ENCODE results near the gene RECK.

The RECK gene

GRCh38 chr9:36146651-36147050 is 109.9 kb downstream of the RECK start:
- peaks cover 66% of the 10 kb centered on the region for H3K4me1 ChIP-seq (ENCODE audit: insufficient read depth, low read length, poor library complexity, severe bottlenecking)
- no peak overlapping the region for H3K4me2 ChIP-seq (ENCODE audit: low read depth, low read length, poor library complexity, severe bottlenecking)

GRCh38 chr9:36147441-36148175 is 110.9 kb downstream of the RECK start:
- Histone ChIP-seq H3K79me2 (ENCODE audit: insufficient read depth, low read length) (peaks cover 34% of the 10 kb centered on the region), H3K9me3 (ENCODE audit: insufficient read depth, low read depth, low read length) (no peaks in the 10 kb centered on the region), H3K9me2 (replicated peaks; ENCODE audit: low read depth, low read length) (no peaks in the 10 kb centered on the region), H3K4me2 (ENCODE audit: low read depth, low read length, poor library complexity, severe bottlenecking) (no peak overlapping the region), H2AFZ (ENCODE audit: low read length) (no peak overlapping the region), H3K9ac (ENCODE audit: low read depth, low read length, poor library complexity, severe bottlenecking) (no peak overlapping the region), H3K27me3 (ENCODE audit: insufficient read depth, low read length, poor library complexity, severe bottlenecking) (no peaks in the 10 kb centered on the region), H3K36me3 (ENCODE audit: insufficient read depth, low read length) (no peaks in the 10 kb centered on the region), H4K20me1 (ENCODE audit: insufficient read depth, low read length, poor library complexity, severe bottlenecking) (no peaks in the 10 kb centered on the region), H3K4me3 (ENCODE audit: low read length, poor library complexity, severe bottlenecking) (no peak overlapping the region), H3F3A (ENCODE audit: low read depth) (no peaks in the 10 kb centered on the region), H3K4me1 (ENCODE audit: insufficient read depth, low read length, poor library complexity, severe bottlenecking) (peaks cover 62% of the 10 kb centered on the region)
- TF ChIP-seq CTCF (conservative IDR thresholded peaks at IDR 0.05; ENCODE audit: low read length) = no peak
- no peak for TF ChIP-seq EZH2phosphoT487 (IDR thresholded peaks at IDR 0.05; ENCODE audit: borderline replicate concordance)

More at GRCh38 chr9:36146651-36147050, 109.9 kb downstream of the RECK start:
- Histone ChIP-seq H3K36me3 (ENCODE audit: insufficient read depth, low read length) (no peaks in the 10 kb centered on the region), H3K9ac (ENCODE audit: low read depth, low read length, poor library complexity, severe bottlenecking) (no peak overlapping the region), H3K9me3 (ENCODE audit: insufficient read depth, low read depth, low read length) (no peaks in the 10 kb centered on the region), H3K27me3 (ENCODE audit: insufficient read depth, low read length, poor library complexity, severe bottlenecking) (no peaks in the 10 kb centered on the region), H4K20me1 (ENCODE audit: insufficient read depth, low read length, poor library complexity, severe bottlenecking) (no peaks in the 10 kb centered on the region), H3K4me3 (ENCODE audit: low read length, poor library complexity, severe bottlenecking) (no peak overlapping the region), H3K9me2 (replicated peaks; ENCODE audit: low read depth, low read length) (no peaks in the 10 kb centered on the region), H3F3A (ENCODE audit: low read depth) (no peaks in the 10 kb centered on the region), H3K79me2 (ENCODE audit: insufficient read depth, low read length) (peaks cover 42% of the 10 kb centered on the region), H2AFZ (ENCODE audit: low read length) (no peak overlapping the region)
- TF ChIP-seq EZH2phosphoT487 (IDR thresholded peaks at IDR 0.05; ENCODE audit: borderline replicate concordance) (no peak), CTCF (conservative IDR thresholded peaks at IDR 0.05; ENCODE audit: low read length) (no peak)

GRCh38 chr9:36148311-36149051 is 111.8 kb downstream of the RECK start:
- no peak overlapping the region for H3K4me3 ChIP-seq (ENCODE audit: low read length, poor library complexity, severe bottlenecking)
- H3F3A ChIP-seq (ENCODE audit: low read depth) = no peaks in the 10 kb centered on the region
- H3K27me3 ChIP-seq (ENCODE audit: insufficient read depth, low read length, poor library complexity, severe bottlenecking) = no peaks in the 10 kb centered on the region
- H3K79me2 ChIP-seq (ENCODE audit: insufficient read depth, low read length) = peaks cover 25% of the 10 kb centered on the region
- H2AFZ ChIP-seq (ENCODE audit: low read length) = no peak overlapping the region
- TF ChIP-seq EZH2phosphoT487 (IDR thresholded peaks at IDR 0.05; ENCODE audit: borderline replicate concordance) (no peak), CTCF (conservative IDR thresholded peaks at IDR 0.05; ENCODE audit: low read length) (no peak)
- H3K4me2 ChIP-seq (ENCODE audit: low read depth, low read length, poor library complexity, severe bottlenecking) = peak overlapping the region; percentile 16
- peaks cover 53% of the 10 kb centered on the region for H3K4me1 ChIP-seq (ENCODE audit: insufficient read depth, low read length, poor library complexity, severe bottlenecking)
- H3K9ac ChIP-seq (ENCODE audit: low read depth, low read length, poor library complexity, severe bottlenecking) = no peak overlapping the region
- H3K36me3 ChIP-seq (ENCODE audit: insufficient read depth, low read length) = no peaks in the 10 kb centered on the region
- H3K9me2 ChIP-seq (replicated peaks; ENCODE audit: low read depth, low read length) = no peaks in the 10 kb centered on the region
- no peaks in the 10 kb centered on the region for H3K9me3 ChIP-seq (ENCODE audit: insufficient read depth, low read depth, low read length)
- no peaks in the 10 kb centered on the region for H4K20me1 ChIP-seq (ENCODE audit: insufficient read depth, low read length, poor library complexity, severe bottlenecking)
